Gastroesophageal sphincter (tissue), 4 donors: ENCODE results near the gene MYCBPAP. TPM values are rescaled to one million over a fixed set of nuclear protein-coding genes. Genes with fewer than 3 reads are reported as not detected.

ENCODE experiments used
- ATAC-seq: fragments of 150-250 bp; one replicate; pipeline ENCODE4 v1.9.1; 2016; ENCODE audit warnings: mild to moderate bottlenecking, moderate library complexity
- H3K27ac ChIP-seq, 4 donors: fragments of 200-600 bp; sonication (generic) in 3 of 4; 1 replicate in 3 of 4; 2 replicates in 1 of 4; pipeline ENCODE4 v1.5.1; 2016 to 2019
- H3K27me3 ChIP-seq: fragments of 200-600 bp; sonication (generic); one replicate; pipeline ENCODE4 v1.5.1; 2019
- H3K36me3 ChIP-seq, 2 donors: fragments of 200-600 bp; sonication (generic); one replicate each; pipeline ENCODE4 v1.5.1; 2019; ENCODE audit warnings: control low read depth in 1 of 2
- H3K4me1 ChIP-seq, 3 donors: fragments of 200-600 bp; sonication (generic); 1 replicate in 2 of 3; 2 replicates in 1 of 3; pipeline ENCODE4 v1.5.1; 2016 to 2019; ENCODE audit warnings: control low read depth in 2 of 3
- H3K4me3 ChIP-seq, 2 donors: fragments of 200-600 bp; sonication (generic); one replicate each; pipeline ENCODE4 v1.5.1; 2019; ENCODE audit warnings: mild to moderate bottlenecking in 1 of 2, moderate library complexity in 1 of 2
- H3K9me3 ChIP-seq, 3 donors: fragments of 200-600 bp; sonication (generic); one replicate each; pipeline ENCODE4 v1.5.1; 2017 to 2019; ENCODE audit warnings: control low read depth in 2 of 3
- EP300 ChIP-seq: sonication (generic); formaldehyde crosslinking; IDR thresholded peaks from one replicate; pipeline ENCODE4 v1.6.1; 2017; ENCODE audit warnings: antibody characterized with exemption, mild to moderate bottlenecking
- POLR2A ChIP-seq, 2 donors: fragments of 450-650 bp; IDR thresholded peaks; one replicate each; pipeline ENCODE4 v1.6.1; 2017; ENCODE audit warnings: antibody characterized with exemption in 2 of 2, mild to moderate bottlenecking in 2 of 2, moderate library complexity in 1 of 2
- POLR2AphosphoS5 ChIP-seq: sonication (generic); formaldehyde crosslinking; IDR thresholded peaks from one replicate; pipeline ENCODE4 v1.6.1; 2017; ENCODE audit warnings: antibody characterized with exemption
- WGBS, 2 donors: methylation state at CpG; one replicate each; pipeline ENCODE4 v1.1.5; 2018; ENCODE audit warnings: low coverage in 1 of 2; 5-methylcytosine and 5-hydroxymethylcytosine counted together
- total RNA-seq, 4 donors: library from RNA; depleted of rRNA; stranded (reverse); fragments of >200 nt; gene quantifications; one replicate each; pipeline ENCODE4 v1.1.0, GENCODE V29; 2016
- TF ChIP-seq, protein P1 (sequence below), 4 experiments: fragments of 200-600 bp in 2 of 4; fragments of 450-650 bp in 2 of 4; sonication (generic) in 1 of 4; IDR thresholded peaks; one replicate each; pipeline ENCODE4 v1.5.1; 2017 to 2019; ENCODE audit warnings: antibody characterized with exemption in 4 of 4, mild to moderate bottlenecking in 2 of 4, moderate library complexity in 2 of 4

MYCBPAP gene
- total RNA-seq, 4 donors from 2014 or later = 0.27 to 0.31 TPM; not detected in 2

DNA sequence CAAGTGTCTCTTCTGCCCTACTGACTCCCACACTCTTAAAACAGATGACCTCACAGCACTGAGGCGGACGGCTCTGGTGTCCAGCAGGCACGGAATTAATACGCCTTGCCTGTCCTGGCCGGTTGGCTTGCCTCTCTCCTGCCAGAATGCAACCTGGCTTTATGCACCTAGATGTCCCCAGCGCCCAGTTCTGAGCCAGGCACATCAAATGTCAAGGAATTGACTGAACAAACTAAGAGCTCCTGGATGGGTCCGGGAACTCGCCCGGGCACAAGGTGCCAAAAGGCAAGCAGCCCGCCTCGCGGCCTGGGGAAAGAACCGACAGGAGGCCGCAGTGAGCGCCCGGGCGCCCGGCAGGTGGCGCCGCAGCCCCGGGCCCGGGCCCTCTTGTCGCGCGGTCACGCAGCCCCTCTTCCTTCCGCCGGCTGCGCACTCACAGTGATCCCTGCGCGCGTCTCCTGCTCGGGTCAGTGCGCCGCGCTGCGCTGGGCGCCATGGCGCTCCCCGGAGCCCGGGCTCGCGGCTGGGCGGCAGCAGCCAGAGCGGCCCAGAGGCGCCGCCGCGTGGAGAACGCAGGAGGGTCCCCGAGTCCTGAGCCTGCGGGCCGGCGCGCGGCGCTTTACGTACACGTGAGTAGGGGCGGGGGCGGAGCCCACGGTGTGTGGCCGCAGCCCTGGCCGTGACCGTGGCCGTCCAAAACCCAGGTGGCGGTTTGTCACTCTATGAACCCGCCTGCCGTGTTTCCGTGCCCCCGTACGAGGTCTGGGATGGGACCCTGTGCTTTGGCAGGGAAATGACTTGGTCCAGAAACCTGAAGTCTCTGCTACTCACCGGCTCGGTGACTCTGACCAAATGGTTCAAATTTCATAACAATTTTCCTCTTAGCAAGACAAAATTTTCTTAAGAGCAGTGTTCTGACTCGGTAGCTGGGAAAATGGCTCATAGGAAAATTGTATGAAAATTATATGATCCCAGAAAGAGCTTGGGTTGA, 29.6 kb upstream of the MYCBPAP start, which contains the start of gene RSAD1:
Gene RSAD1, plus strand, starts transcription at position 470 of the 991 bp plus-strand sequence. Its CDS starts 25 bp downstream, at position 495.
- no peaks in the 10 kb centered on the region for H3K9me3 ChIP-seq
- 0% methylated on average over 1 to 12 of the region's 75 CpGs for WGBS, 2 donors
- peak within 1 kb of the TSS; percentile 82 to 83 for H3K4me3 ChIP-seq
- TF ChIP-seq POLR2A (IDR thresholded peaks at IDR 0.05) (peak; percentile 92 to 96), POLR2AphosphoS5 (peak; percentile 74), EP300 (no peak)
- TF ChIP-seq, protein P1, sequence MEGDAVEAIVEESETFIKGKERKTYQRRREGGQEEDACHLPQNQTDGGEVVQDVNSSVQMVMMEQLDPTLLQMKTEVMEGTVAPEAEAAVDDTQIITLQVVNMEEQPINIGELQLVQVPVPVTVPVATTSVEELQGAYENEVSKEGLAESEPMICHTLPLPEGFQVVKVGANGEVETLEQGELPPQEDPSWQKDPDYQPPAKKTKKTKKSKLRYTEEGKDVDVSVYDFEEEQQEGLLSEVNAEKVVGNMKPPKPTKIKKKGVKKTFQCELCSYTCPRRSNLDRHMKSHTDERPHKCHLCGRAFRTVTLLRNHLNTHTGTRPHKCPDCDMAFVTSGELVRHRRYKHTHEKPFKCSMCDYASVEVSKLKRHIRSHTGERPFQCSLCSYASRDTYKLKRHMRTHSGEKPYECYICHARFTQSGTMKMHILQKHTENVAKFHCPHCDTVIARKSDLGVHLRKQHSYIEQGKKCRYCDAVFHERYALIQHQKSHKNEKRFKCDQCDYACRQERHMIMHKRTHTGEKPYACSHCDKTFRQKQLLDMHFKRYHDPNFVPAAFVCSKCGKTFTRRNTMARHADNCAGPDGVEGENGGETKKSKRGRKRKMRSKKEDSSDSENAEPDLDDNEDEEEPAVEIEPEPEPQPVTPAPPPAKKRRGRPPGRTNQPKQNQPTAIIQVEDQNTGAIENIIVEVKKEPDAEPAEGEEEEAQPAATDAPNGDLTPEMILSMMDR (IDR thresholded peaks at IDR 0.05) = peak in 3 of 4 experiments; percentile 90 to 94 (median 93)
- ATAC-seq = peak; percentile 87
- H3K27me3 ChIP-seq = peaks cover 16% of the 10 kb centered on the region
- peak within 1 kb of the TSS; percentile 78 to 93 (median 88) for H3K27ac ChIP-seq
- H3K36me3 ChIP-seq = peaks cover 0 to 19% of the 10 kb centered on the region in 2 donors
- peaks cover 0 to 50% (median 8%) of the 10 kb centered on the region in 3 donors for H3K4me1 ChIP-seq

- peak overlapping the region; percentile 82 to 83 for H3K4me3 ChIP-seq
- H3K27me3 ChIP-seq = peaks cover 16% of the 10 kb centered on the region
- peaks cover 0 to 24% of the 10 kb centered on the region in 2 donors for H3K36me3 ChIP-seq
- TF ChIP-seq POLR2AphosphoS5 (no peak), POLR2A (IDR thresholded peaks at IDR 0.05) (no peak), EP300 (no peak)
- TF ChIP-seq, protein P1 (IDR thresholded peaks at IDR 0.05) = peak; percentile 20 to 69 (median 45)
- H3K4me1 ChIP-seq = peaks cover 0 to 52% (median 8%) of the 10 kb centered on the region in 3 donors
- peak overlapping the region in 3 of 4 donors; percentile 86 to 93 (median 91) for H3K27ac ChIP-seq
- peak; percentile 36 for ATAC-seq
- 100% methylated on average over 1 of the region's 19 CpGs; no CpG with 5 or more reads in 1 of the 2 donors for WGBS, 2 donors
- H3K9me3 ChIP-seq = no peaks in the 10 kb centered on the region
Measured at GRCh38 chr17:50479522-50480141, 28.6 kb upstream of the MYCBPAP start.

GRCh38 chr17:50480142-50480764, 28.0 kb upstream of the MYCBPAP start:
- no peaks in the 10 kb centered on the region for H3K9me3 ChIP-seq
- H3K4me3 ChIP-seq = no peak overlapping the region
- H3K4me1 ChIP-seq = peaks cover 0 to 52% (median 8%) of the 10 kb centered on the region in 3 donors
- H3K36me3 ChIP-seq = peaks cover 0 to 30% of the 10 kb centered on the region in 2 donors
- peaks cover 16% of the 10 kb centered on the region for H3K27me3 ChIP-seq
- WGBS, 2 donors = 79 to 82% methylated on average over 6 to 7 of the region's 7 CpGs
- ATAC-seq = no peak
- peak overlapping the region in 1 of 4 donors; percentile 93 for H3K27ac ChIP-seq
- TF ChIP-seq POLR2A (IDR thresholded peaks at IDR 0.05) (no peak), EP300 (no peak), POLR2AphosphoS5 (no peak)
- TF ChIP-seq, protein P1 (IDR thresholded peaks at IDR 0.05) = no peak

- Histone ChIP-seq H3K27ac (no peak overlapping the region), H3K36me3 (peaks cover 0 to 37% of the 10 kb centered on the region in 2 donors), H3K9me3 (no peaks in the 10 kb centered on the region), H3K27me3 (peaks cover 14% of the 10 kb centered on the region), H3K4me1 (peaks cover 0 to 52% (median 8%) of the 10 kb centered on the region in 3 donors), H3K4me3 (no peak overlapping the region)
- WGBS, 2 donors = 77 to 88% methylated on average over 2 of the region's 2 CpGs
- ATAC-seq = no peak
- TF ChIP-seq POLR2AphosphoS5 (no peak), POLR2A (IDR thresholded peaks at IDR 0.05) (no peak), EP300 (no peak)
- TF ChIP-seq, protein P1 (IDR thresholded peaks at IDR 0.05) = no peak
Measured at GRCh38 chr17:50480854-50481490, 27.3 kb upstream of the MYCBPAP start.
